Skin epidermis (tissue), 12 donors: ENCODE results near the gene UGT1A8.

Experiments
- H3K27ac ChIP-seq, 21 experiments: fragments of 200-600 bp; sonication (generic) in 11 of 21; one replicate each; pipeline ENCODE4 v1.5.0; 2020; ENCODE audit warnings: mild to moderate bottlenecking in 3 of 21, inconsistent platforms in 2 of 21, moderate library complexity in 2 of 21
- H3K4me3 ChIP-seq, 7 experiments: fragments of 200-600 bp; sonication (generic) in 2 of 7; one replicate each; pipeline ENCODE4 v1.5.0; 2020; ENCODE audit warnings: inconsistent platforms in 2 of 7, mild to moderate bottlenecking in 2 of 7, moderate library complexity in 1 of 7

Gene UGT1A8

DNA sequence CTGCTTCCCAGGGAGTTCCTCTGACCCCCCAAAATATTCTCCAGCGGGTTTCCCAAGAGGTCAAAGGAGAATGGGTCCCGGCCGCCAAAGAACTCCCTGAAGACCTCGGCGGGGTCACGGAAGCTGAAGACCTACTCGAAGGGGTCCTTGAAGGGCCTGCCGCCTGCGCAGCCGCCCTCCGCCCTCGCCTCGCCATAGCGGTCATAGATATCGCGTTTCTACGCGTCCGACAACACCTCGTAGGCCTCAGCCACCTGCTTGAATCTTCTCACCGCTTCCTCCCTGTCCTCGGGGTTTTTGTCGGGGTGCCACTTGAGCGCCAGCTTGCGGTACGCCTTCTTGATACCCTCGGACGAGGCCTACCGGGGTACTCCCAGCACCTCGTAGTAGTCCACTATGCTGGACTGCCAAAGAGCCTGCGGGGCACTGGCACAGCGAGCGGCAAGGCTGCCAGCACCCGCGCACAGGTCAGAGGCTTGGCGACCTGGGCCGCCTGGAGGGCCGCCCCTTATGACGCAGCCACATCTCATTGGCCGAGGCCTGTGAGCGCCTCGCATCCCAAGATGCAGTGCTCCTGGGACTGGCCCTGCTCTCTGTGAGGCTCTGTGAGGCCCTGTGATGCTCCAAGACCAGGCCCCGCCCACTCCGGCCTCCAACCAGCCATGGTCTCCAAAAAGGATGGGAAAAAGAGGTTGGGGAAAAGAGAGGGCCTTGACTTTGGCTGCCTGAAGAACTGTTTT is 137.6 kb downstream of the UGT1A8 start:
- no peak overlapping the region for H3K4me3 ChIP-seq
- no peak overlapping the region for H3K27ac ChIP-seq

GRCh38 chr2:233756429-233757081 is 139.1 kb downstream of the UGT1A8 start:
- H3K27ac ChIP-seq, result no peak overlapping the region
- H3K4me3 ChIP-seq, result no peak overlapping the region

GRCh38 chr2:233758141-233758540 is 140.7 kb downstream of the UGT1A8 start:
- no peak overlapping the region for H3K27ac ChIP-seq

DNA sequence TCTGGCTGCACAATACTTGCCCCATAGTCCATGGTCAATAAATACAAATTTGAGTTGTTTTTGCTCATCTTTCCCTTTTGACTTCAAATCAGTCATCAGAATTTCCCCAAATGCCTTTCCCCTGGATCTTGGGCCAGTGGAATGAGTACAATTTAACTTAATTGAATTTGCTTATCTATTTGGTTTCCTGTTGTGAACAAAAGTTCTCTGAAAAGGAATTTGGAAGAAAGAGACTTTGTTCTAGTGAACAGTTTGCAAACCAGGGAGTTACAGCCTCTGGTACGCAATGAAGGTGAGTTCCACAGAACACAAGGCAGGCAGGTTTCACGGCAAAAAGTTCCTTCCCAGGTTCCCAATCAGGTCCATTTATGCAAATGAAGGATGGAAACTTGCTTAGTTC is 141.4 kb downstream of the UGT1A8 start:
- no peak overlapping the region for H3K4me3 ChIP-seq
- H3K27ac ChIP-seq, result no peak overlapping the region

More at GRCh38 chr2:233758141-233758540, 140.7 kb downstream of the UGT1A8 start:
- H3K4me3 ChIP-seq, result no peak overlapping the region

- Histone ChIP-seq H3K27ac (no peak within 1 kb of the TSS), H3K4me3 (no peak within 1 kb of the TSS)
These were observed 142.6 kb downstream of the UGT1A8 start, which contains the start of gene UGT1A1 for GRCh38 chr2:233760043-233760442. UGT1A1 (plus strand) TSS chr2:233760270; CDS start chr2:233760288, 18 bp downstream.

- Histone ChIP-seq H3K27ac (no peak overlapping the region), H3K4me3 (no peak overlapping the region)
These were observed 143.8 kb downstream of the UGT1A8 start for GRCh38 chr2:233761040-233761769.

- H3K27ac ChIP-seq, result no peak overlapping the region
- H3K4me3 ChIP-seq, result no peak overlapping the region
These were observed 146.8 kb downstream of the UGT1A8 start for GRCh38 chr2:233764264-233764663.

- Histone ChIP-seq H3K27ac (no peak overlapping the region), H3K4me3 (no peak overlapping the region)
These were observed 147.3 kb downstream of the UGT1A8 start for GRCh38 chr2:233764761-233765160.

DNA sequence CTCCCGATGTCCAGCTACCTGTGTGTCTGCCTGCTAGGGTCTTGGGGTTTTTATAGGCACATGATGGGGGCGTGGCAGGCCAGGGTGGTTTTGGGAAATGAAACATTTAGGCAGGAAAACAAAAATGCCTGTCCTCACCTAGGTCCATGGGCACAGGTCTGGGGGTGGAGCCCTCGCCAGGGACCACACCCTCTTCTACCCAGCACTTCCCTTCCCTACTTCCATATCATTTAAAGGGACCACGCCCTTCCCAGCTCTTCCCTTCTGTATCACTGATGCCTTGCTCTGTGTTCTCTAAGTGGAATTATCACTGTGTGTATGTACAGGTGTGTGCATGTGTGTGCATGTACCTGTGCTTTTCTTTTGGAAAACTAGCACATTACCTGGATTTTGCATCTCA is 149.0 kb downstream of the UGT1A8 start:
- no peak overlapping the region for H3K27ac ChIP-seq
- H3K4me3 ChIP-seq, result no peak overlapping the region

DNA sequence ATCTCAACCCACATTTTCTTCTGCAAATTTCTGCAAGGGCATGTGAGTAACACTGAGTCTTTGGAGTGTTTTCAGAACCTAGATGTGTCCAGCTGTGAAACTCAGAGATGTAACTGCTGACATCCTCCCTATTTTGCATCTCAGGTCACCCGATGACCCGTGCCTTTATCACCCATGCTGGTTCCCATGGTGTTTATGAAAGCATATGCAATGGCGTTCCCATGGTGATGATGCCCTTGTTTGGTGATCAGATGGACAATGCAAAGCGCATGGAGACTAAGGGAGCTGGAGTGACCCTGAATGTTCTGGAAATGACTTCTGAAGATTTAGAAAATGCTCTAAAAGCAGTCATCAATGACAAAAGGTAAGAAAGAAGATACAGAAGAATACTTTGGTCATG is 150.6 kb downstream of the UGT1A8 start:
- H3K4me3 ChIP-seq, result no peak overlapping the region

GRCh38 chr2:233769260-233769659 is 151.8 kb downstream of the UGT1A8 start:
- H3K27ac ChIP-seq, result no peak overlapping the region
- H3K4me3 ChIP-seq, result no peak overlapping the region

More for the DNA sequence above, 150.6 kb downstream of the UGT1A8 start:
- H3K27ac ChIP-seq, result no peak overlapping the region

- Histone ChIP-seq H3K4me3 (no peak overlapping the region), H3K27ac (no peak overlapping the region)
These were observed 154.7 kb downstream of the UGT1A8 start for GRCh38 chr2:233772153-233772552.

- H3K27ac ChIP-seq, result no peak overlapping the region
- H3K4me3 ChIP-seq, result no peak overlapping the region
These were observed 155.2 kb downstream of the UGT1A8 start for GRCh38 chr2:233772583-233772982.

DNA sequence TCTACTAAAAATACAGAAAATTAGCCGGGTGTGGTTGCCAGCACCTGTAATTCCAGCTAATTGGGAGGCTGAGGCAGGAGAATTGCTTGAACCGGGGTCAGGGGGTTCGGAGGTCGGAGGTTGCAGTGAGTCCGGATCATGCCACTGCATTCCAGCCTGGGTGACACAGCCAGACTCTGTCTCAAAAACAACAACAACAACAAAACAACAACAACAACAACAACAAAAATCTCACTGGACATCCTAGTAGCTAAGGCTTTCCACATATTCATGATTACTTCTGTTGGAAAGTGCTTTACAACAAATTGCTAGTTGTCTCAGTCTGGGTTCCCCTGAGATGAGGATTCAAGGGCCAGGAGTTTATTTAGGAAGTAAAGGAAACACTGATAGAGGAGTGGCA is 156.4 kb downstream of the UGT1A8 start:
- Histone ChIP-seq H3K4me3 (no peak overlapping the region), H3K27ac (no peak overlapping the region)

DNA sequence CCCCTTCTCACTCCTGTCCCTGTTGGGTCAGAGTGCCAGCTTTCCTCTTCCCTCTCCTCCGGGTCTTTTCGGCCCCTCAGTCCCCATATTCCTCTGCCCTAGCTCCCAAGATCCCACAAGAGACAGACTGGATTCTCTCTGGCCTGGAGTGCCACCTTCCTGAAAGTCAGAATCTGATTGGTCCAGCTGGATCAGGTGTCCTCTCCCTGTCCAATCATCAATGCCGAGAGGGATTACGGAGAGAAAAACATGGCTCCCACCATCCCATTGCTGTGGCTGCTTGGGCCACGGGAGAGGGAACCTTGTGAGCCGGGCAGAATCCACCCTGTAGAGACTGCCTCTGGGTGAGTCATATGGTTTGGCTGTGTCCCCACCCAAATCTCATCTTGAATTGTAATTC is 158.0 kb downstream of the UGT1A8 start:
- Histone ChIP-seq H3K27ac (no peak overlapping the region), H3K4me3 (no peak overlapping the region)

- H3K27ac ChIP-seq, result no peak within 1 kb of the TSS
These were observed 160.6 kb downstream of the UGT1A8 start, which contains the start of gene MROH2A for GRCh38 chr2:233778030-233778429. MROH2A (plus strand) TSS chr2:233778330; CDS start chr2:233779359, 1,029 bp downstream.

DNA sequence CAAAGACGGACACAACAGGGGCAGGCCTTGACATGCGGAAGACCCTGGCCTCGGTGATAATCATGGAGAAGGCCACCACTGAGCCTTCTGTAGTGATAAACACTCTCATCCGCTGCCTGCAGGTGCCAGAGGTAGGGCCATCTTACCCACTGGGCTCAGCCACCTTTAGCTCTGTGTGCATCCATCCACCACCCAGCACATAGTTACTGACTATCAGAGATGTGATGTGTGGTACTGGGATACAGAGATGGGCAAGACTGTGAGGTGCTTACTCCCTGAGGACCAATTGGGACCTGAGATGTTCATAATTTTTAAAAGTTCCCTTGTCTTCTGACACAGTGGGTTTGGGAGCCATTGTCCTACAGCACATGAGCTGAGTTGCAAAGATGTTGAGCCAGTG is 162.3 kb downstream of the UGT1A8 start:
- Histone ChIP-seq H3K27ac (no peak overlapping the region), H3K4me3 (no peak overlapping the region)

More at GRCh38 chr2:233778030-233778429, 160.6 kb downstream of the UGT1A8 start, which contains the start of gene MROH2A:
- H3K4me3 ChIP-seq, result no peak within 1 kb of the TSS

- Histone ChIP-seq H3K4me3 (no peak overlapping the region), H3K27ac (no peak overlapping the region)
These were observed 163.3 kb downstream of the UGT1A8 start for GRCh38 chr2:233780771-233781170.

- Histone ChIP-seq H3K27ac (no peak overlapping the region), H3K4me3 (no peak overlapping the region)
These were observed 172.1 kb downstream of the UGT1A8 start for GRCh38 chr2:233789554-233789953.

GRCh38 chr2:233791151-233791882 is 173.9 kb downstream of the UGT1A8 start:
- no peak overlapping the region for H3K4me3 ChIP-seq

More at GRCh38 chr2:233791151-233791882, 173.9 kb downstream of the UGT1A8 start:
- H3K27ac ChIP-seq, result no peak overlapping the region
